Spleen (tissue), 11 donors: Measurements from ENCODE around the gene TSACC. TPM values are rescaled to one million over a fixed set of nuclear protein-coding genes. Genes with fewer than 3 reads are reported as not detected.

Source experiments
- DNase-seq: peaks from one replicate; pipeline ENCODE4 v3.0.0-alpha.2; 2020
- H3K27ac ChIP-seq, 8 donors: fragments of 200-600 bp; sonication (generic) in 7 of 8; 1 replicate in 4 of 8; 2 replicates in 4 of 8; pipeline versions ENCODE4 v1.5.0 to v1.8.0; 2016 to 2021; ENCODE audit warnings: inconsistent platforms in 4 of 8, mild to moderate bottlenecking in 4 of 8, moderate library complexity in 1 of 8
- H3K27me3 ChIP-seq, 7 donors: fragments of 200-600 bp; sonication (generic) in 6 of 7; replicated peaks in 1 of 7; 1 replicate in 4 of 7; 2 replicates in 3 of 7; pipeline versions ENCODE4 v1.5.0 to v1.8.0; 2016 to 2021; ENCODE audit warnings: inconsistent platforms in 3 of 7, mild to moderate bottlenecking in 1 of 7
- H3K36me3 ChIP-seq, 6 donors: fragments of 200-600 bp; sonication (generic) in 5 of 6; 1 replicate in 4 of 6; 2 replicates in 2 of 6; pipeline versions ENCODE4 v1.5.0 to v1.8.0; 2016 to 2021; ENCODE audit warnings: inconsistent platforms in 2 of 6
- H3K4me1 ChIP-seq, 6 donors: fragments of 200-600 bp; sonication (generic) in 5 of 6; 1 replicate in 3 of 6; 2 replicates in 3 of 6; pipeline versions ENCODE4 v1.5.0 to v1.8.0; 2016 to 2021; ENCODE audit warnings: inconsistent platforms in 3 of 6
- H3K4me3 ChIP-seq, 8 donors: fragments of 200-600 bp; sonication (generic) in 7 of 8; 1 replicate in 4 of 8; 2 replicates in 4 of 8; pipeline versions ENCODE4 v1.5.0 to v1.8.0; 2016 to 2021; ENCODE audit warnings: inconsistent platforms in 4 of 8, mild to moderate bottlenecking in 4 of 8, moderate library complexity in 2 of 8
- H3K9me3 ChIP-seq, 8 donors: fragments of 200-600 bp; sonication (generic) in 7 of 8; 1 replicate in 4 of 8; 2 replicates in 4 of 8; pipeline versions ENCODE4 v1.5.0 to v1.8.0; 2016 to 2021; ENCODE audit warnings: inconsistent platforms in 4 of 8
- POLR2A ChIP-seq, 3 donors: fragments of 450-650 bp; IDR thresholded peaks; one replicate each; pipeline ENCODE4 v1.5.1; 2017; ENCODE audit warnings: antibody characterized with exemption in 3 of 3, mild to moderate bottlenecking in 1 of 3
- POLR2AphosphoS5 ChIP-seq, 3 donors: sonication (generic); formaldehyde crosslinking; IDR thresholded peaks; one replicate each; pipeline ENCODE4 v1.5.1; 2017; ENCODE audit warnings: antibody characterized with exemption in 3 of 3
- WGBS, 5 donors: extraction: QIAGEN DNeasy Blood & Tissue Kit in 3 of 5; methylation state at CpG; one replicate each; pipeline versions ENCODE4 v1.1.5 to v1.1.7; 2013 to 2018; 5-methylcytosine and 5-hydroxymethylcytosine counted together
- intact Hi-C: fragments of 100-400 bp; cut with DNase I; formaldehyde crosslinking; loops from one replicate; pipeline ENCODE4 v1.15.0; 2023; ENCODE audit warnings: low total_unique reads
- polyA plus RNA-seq, 3 donors: library from polyadenylated mRNA; stranded (reverse); fragments of 200-250 nt; gene quantifications; one replicate each; pipeline ENCODE4 v1.2.1, GENCODE V29; 2013
- total RNA-seq, 7 donors: library from RNA; depleted of rRNA in 3 of 7; stranded (reverse); fragments of >200 nt in 3 of 7; fragmentation: NEBNext Ultra II Directional in 4 of 7; extraction: Animal tissue kit (Norgen Biotek cat#: 25700) in 4 of 7; gene quantifications; one replicate each; pipeline versions ENCODE4 v1.1.0 to v1.2.1, GENCODE V29; 2016 to 2021
- TF ChIP-seq, protein P1 (sequence below), 11 experiments: fragments of 200-600 bp in 7 of 11; fragments of 450-650 bp in 4 of 11; sonication (generic) in 4 of 11; IDR thresholded peaks in 8 of 11; conservative IDR thresholded peaks in 3 of 11; 1 replicate in 7 of 11; 2 replicates in 4 of 11; pipeline versions ENCODE4 v1.4.0 to v1.8.0; 2016 to 2021; ENCODE audit warnings: antibody characterized with exemption in 11 of 11, inconsistent platforms in 4 of 11, mild to moderate bottlenecking in 1 of 11
- donor health status: healthy with polysubstance abuse.
- donor health status: DM: no; HTN: no; CAD: no; lungs with moderate emphysema.
- donor health status: DM: no; HTN: no; CAD: no.
- donor health status: Bipolar disorder and iron deficiency.
- donor health status: healthy.
- donor health status: DM: no; HTN: no; CAD: no.
- donor health status: DM: yes; HTN: yes; CAD: no.

TSACC gene
- total and polyA plus RNA-seq, 10 donors, result 0.41 to 1.4 (median 1.3) TPM; not detected in 7

DNA sequence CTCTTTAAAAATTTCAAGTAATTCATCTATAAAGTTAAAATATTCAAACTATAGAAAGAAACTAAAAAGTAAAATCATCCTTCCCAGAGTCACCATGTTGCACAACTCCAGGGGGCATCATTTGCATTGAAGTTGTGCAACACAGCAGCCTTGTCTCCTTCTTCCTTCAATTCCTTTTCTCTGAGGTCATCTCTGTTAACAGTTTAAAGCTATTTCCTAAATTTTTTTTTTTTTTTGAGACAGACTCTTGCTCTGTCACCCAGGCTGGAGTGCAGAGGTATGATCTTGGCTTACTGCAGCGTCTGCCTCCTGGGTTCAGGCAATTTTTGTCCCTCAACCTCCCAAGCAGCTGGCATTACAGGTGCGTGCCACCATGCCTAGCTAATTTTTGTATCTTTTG lies 37.8 kb downstream of the TSACC start:
- no peak for DNase-seq
- no peaks in the 10 kb centered on the region for H3K9me3 ChIP-seq
- no peak overlapping the region for H3K4me3 ChIP-seq
- no peak overlapping the region for H3K27ac ChIP-seq
- intact Hi-C loops, result no loop called here
- no peaks in the 10 kb centered on the region for H3K36me3 ChIP-seq
- no peak for TF ChIP-seq POLR2A (IDR thresholded peaks at IDR 0.05)
- 74 to 92% (median 87%) methylated on average over 2 of the region's 2 CpGs for WGBS, 5 donors
- peaks cover 0 to 38% (median 0%) of the 10 kb centered on the region in 7 donors for H3K27me3 ChIP-seq
- H3K4me1 ChIP-seq, result peaks cover 0 to 9% (median 0%) of the 10 kb centered on the region in 6 donors

DNA sequence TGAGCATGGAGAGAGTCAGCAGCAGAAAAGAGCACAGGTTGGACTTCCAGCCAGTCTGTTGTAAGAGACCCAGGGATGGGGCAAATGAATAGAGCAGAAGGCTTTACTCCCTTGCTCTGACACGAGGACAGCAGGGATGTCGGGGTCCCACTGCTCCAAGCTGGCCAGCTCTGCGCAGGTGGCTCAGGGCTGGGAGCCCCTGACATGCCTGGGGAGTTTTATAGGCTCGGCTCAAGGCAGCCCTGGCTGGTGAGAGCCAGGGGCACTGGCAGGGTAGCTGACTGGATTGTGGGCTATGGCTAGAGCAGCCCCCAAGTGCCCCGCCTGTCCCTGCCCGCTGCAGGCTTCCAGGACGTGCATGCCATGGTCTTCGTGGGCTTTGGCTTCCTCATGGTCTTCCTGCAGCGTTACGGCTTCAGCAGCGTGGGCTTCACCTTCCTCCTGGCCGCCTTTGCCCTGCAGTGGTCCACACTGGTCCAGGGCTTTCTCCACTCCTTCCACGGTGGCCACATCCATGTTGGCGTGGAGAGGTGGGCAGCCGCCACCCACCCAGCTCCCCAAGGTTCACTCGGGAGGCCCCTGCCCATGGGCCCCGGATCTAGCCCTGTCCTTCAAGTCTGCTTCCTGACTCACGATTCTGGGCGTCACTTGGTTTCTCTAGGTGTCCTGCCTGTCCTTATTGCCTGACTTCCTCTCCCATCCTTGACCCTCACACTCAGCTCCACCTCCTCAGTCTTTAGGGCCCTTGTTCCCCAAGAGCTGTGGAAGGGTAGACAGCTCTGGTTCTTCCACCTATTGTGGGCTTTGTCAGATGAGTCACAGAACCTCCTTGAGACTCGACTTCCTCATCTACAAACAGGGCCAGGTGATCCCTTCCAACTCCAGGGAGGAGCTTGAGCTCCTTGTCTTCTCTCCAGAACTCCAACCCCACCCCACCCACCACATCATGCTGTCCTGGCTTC lies 38.9 kb downstream of the TSACC start:
- WGBS, 5 donors, result 53 to 75% (median 69%) methylated on average over 13 to 20 of the region's 20 CpGs
- Histone ChIP-seq H3K36me3 (no peaks in the 10 kb centered on the region), H3K27ac (no peak overlapping the region), H3K4me3 (no peak overlapping the region), H3K27me3 (peaks cover 0 to 34% (median 0%) of the 10 kb centered on the region in 7 donors), H3K4me1 (no peaks in the 10 kb centered on the region), H3K9me3 (no peaks in the 10 kb centered on the region)
- TF ChIP-seq POLR2AphosphoS5 (IDR thresholded peaks at IDR 0.05), result no peak
- no peak for TF ChIP-seq POLR2A (IDR thresholded peaks at IDR 0.05)
- TF ChIP-seq, protein P1, sequence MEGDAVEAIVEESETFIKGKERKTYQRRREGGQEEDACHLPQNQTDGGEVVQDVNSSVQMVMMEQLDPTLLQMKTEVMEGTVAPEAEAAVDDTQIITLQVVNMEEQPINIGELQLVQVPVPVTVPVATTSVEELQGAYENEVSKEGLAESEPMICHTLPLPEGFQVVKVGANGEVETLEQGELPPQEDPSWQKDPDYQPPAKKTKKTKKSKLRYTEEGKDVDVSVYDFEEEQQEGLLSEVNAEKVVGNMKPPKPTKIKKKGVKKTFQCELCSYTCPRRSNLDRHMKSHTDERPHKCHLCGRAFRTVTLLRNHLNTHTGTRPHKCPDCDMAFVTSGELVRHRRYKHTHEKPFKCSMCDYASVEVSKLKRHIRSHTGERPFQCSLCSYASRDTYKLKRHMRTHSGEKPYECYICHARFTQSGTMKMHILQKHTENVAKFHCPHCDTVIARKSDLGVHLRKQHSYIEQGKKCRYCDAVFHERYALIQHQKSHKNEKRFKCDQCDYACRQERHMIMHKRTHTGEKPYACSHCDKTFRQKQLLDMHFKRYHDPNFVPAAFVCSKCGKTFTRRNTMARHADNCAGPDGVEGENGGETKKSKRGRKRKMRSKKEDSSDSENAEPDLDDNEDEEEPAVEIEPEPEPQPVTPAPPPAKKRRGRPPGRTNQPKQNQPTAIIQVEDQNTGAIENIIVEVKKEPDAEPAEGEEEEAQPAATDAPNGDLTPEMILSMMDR (IDR thresholded peaks at IDR 0.05 in 8 of 11, conservative IDR thresholded peaks at IDR 0.05 in 3 of 11), result no peak
- DNase-seq, result no peak
- intact Hi-C loops, result no loop called here

DNA sequence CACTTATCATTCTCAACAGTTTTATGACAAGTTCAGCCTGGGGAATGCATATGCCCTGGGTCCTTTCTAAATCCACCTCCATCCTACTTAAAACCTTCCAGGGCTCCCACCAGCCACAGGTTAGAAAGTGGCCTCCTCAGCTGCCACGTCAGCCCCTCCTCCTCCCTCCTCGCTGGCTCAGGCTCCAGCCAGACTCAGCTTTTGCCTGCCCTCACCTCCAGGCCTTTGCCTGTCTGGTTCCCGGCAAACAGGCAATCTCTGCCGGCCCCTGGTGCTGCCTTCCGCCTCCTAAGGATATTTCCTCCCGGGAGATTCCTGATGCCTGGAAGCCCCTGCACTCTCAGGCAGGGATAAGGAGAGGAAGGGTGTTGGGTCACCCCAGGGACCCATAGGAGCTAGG lies 40.2 kb downstream of the TSACC start:
- intact Hi-C loops, result no loop called here
- Histone ChIP-seq H3K4me3 (no peak overlapping the region), H3K27me3 (peaks cover 0 to 22% (median 0%) of the 10 kb centered on the region in 7 donors), H3K9me3 (no peaks in the 10 kb centered on the region), H3K27ac (no peak overlapping the region), H3K4me1 (peaks cover 0 to 4% (median 0%) of the 10 kb centered on the region in 6 donors), H3K36me3 (no peaks in the 10 kb centered on the region)
- 62 to 80% (median 79%) methylated on average over 6 of the region's 6 CpGs for WGBS, 5 donors
- no peak for DNase-seq
- TF ChIP-seq, protein P1 (IDR thresholded peaks at IDR 0.05 in 8 of 11, conservative IDR thresholded peaks at IDR 0.05 in 3 of 11), result no peak
- TF ChIP-seq POLR2A (IDR thresholded peaks at IDR 0.05), result no peak
- no peak for TF ChIP-seq POLR2AphosphoS5 (IDR thresholded peaks at IDR 0.05)

DNA sequence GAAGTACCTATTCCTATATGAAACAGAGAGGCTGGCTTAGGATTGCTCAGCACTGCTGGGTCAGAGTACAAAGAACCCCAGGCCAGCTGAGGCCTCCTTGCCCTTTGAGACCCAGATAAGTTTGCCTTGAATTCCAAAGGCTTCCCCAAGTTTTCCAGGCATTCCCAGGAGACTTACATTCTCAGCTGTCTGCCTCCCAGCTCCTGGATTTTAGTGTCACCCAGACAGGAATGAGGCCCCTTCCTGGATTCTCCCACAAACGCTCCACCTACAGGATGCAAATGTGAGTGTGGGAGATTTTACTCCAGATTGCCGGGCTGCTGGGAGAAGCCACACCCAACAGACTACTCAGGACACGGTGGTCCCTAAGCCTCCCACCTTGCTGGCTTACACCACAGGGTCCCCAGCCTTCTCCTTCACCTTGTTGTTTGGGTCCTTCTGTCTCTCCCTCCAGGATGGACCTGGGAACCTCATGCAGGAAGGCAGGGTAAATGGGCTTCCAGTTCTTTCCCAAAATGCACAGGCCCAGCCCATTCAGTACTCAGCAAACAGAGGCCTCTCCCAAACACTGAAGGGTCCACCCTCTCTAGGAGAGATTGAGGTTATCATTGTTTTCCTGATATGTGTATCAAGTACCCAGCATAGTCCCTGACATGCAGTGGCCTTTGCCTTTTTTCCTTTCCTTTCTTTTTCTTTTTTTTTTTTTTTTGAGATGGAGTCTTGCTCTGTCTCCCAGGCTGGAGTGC lies 41.3 kb downstream of the TSACC start:
- intact Hi-C loops, result no loop called here

More for the DNA sequence above, 41.3 kb downstream of the TSACC start:
- no peak for DNase-seq
- peaks cover 0 to 4% (median 0%) of the 10 kb centered on the region in 6 donors for H3K4me1 ChIP-seq
- H3K27me3 ChIP-seq, result peaks cover 0 to 13% (median 0%) of the 10 kb centered on the region in 7 donors
- TF ChIP-seq POLR2AphosphoS5 (IDR thresholded peaks at IDR 0.05) (no peak), POLR2A (IDR thresholded peaks at IDR 0.05) (no peak)
- TF ChIP-seq, protein P1 (IDR thresholded peaks at IDR 0.05 in 8 of 11, conservative IDR thresholded peaks at IDR 0.05 in 3 of 11), result no peak
- H3K9me3 ChIP-seq, result no peaks in the 10 kb centered on the region
- 43 to 58% (median 56%) methylated on average over 2 to 3 of the region's 3 CpGs for WGBS, 5 donors
- no peak overlapping the region for H3K4me3 ChIP-seq
- no peak overlapping the region for H3K27ac ChIP-seq
- H3K36me3 ChIP-seq, result no peaks in the 10 kb centered on the region
